ENCODE data around the gene PARP12.

Gene PARP12

GRCh38 chr7:139993169-139993568 is 69.6 kb downstream of the PARP12 start:
- in situ Hi-C loops (cut with HindIII; ENCODE audit: low sequenced_read_pairs): loop anchor here (5.0 kb wide), 1 partner anchor 211 kb away; no protein-coding TSS in a partner anchor

GRCh38 chr7:139992353-139993044 is 70.3 kb downstream of the PARP12 start:
- in situ Hi-C loops (cut with HindIII; ENCODE audit: low sequenced_read_pairs): loop anchor here (5.0 kb wide), 1 partner anchor 210 kb away; no protein-coding TSS in a partner anchor

- in situ Hi-C loops (cut with HindIII; ENCODE audit: low sequenced_read_pairs): loop anchor here (5.0 kb wide), 1 partner anchor 210 kb away; no protein-coding TSS in a partner anchor
Observed at GRCh38 chr7:139991911-139992310, 70.8 kb downstream of the PARP12 start.

GRCh38 chr7:139991269-139991666 is 71.5 kb downstream of the PARP12 start:
- in situ Hi-C loops (cut with HindIII; ENCODE audit: low sequenced_read_pairs): loop anchor here (5.0 kb wide), 1 partner anchor 209 kb away; no protein-coding TSS in a partner anchor

- in situ Hi-C loops (cut with HindIII; ENCODE audit: low sequenced_read_pairs): loop anchor here (5.0 kb wide), 1 partner anchor 208 kb away; no protein-coding TSS in a partner anchor
Observed at GRCh38 chr7:139990571-139991268, 72.0 kb downstream of the PARP12 start.

GRCh38 chr7:139990142-139990535 is 72.6 kb downstream of the PARP12 start:
- in situ Hi-C loops (cut with HindIII; ENCODE audit: low sequenced_read_pairs): loop anchor here (5.0 kb wide), 1 partner anchor 208 kb away; no protein-coding TSS in a partner anchor

GRCh38 chr7:139989366-139990141 is 73.2 kb downstream of the PARP12 start:
- in situ Hi-C loops (cut with HindIII; ENCODE audit: low sequenced_read_pairs): loop anchor here (5.0 kb wide), 1 partner anchor 207 kb away; no protein-coding TSS in a partner anchor

- in situ Hi-C loops (cut with HindIII; ENCODE audit: low sequenced_read_pairs): no loop called here
Observed at GRCh38 chr7:139987691-139988516, 74.8 kb downstream of the PARP12 start.

GRCh38 chr7:139985811-139986210 is 76.9 kb downstream of the PARP12 start:
- in situ Hi-C loops (cut with HindIII; ENCODE audit: low sequenced_read_pairs): no loop called here

GRCh38 chr7:139984642-139985539 is 77.9 kb downstream of the PARP12 start:
- in situ Hi-C loops (cut with HindIII; ENCODE audit: low sequenced_read_pairs): no loop called here

GRCh38 chr7:139982927-139983920 is 79.5 kb downstream of the PARP12 start:
- in situ Hi-C loops (cut with HindIII; ENCODE audit: low sequenced_read_pairs): no loop called here

- in situ Hi-C loops (cut with HindIII; ENCODE audit: low sequenced_read_pairs): no loop called here
Observed at GRCh38 chr7:139981511-139981895, 81.2 kb downstream of the PARP12 start.

GRCh38 chr7:139976838-139977656 is 85.7 kb downstream of the PARP12 start:
- in situ Hi-C loops (cut with HindIII; ENCODE audit: low sequenced_read_pairs): no loop called here

- in situ Hi-C loops (cut with HindIII; ENCODE audit: low sequenced_read_pairs): no loop called here
Observed at GRCh38 chr7:139976055-139976837, 86.5 kb downstream of the PARP12 start.

GRCh38 chr7:139974179-139974811 is 88.5 kb downstream of the PARP12 start:
- in situ Hi-C loops (cut with HindIII; ENCODE audit: low sequenced_read_pairs): loop anchor here (5.0 kb wide), 1 partner anchor 33 kb away; no protein-coding TSS in a partner anchor
